PC-9 (cell line): ENCODE results near the gene IRF7.

Experiments used
- EZH2 ChIP-seq: fragments of 200-600 bp; sonication (generic); IDR thresholded peaks from 2 replicates; pipeline ENCODE4 v1.8.0; 2017; ENCODE audit warnings: antibody characterized with exemption, low read depth
- TF ChIP-seq, protein P1 (sequence below): fragments of 200-600 bp; sonication (generic); conservative IDR thresholded peaks from 2 replicates; pipeline ENCODE4 v1.6.1; 2017; ENCODE audit warnings: mixed run types, antibody characterized with exemption, mild to moderate bottlenecking, moderate library complexity

- TF ChIP-seq, protein P1, sequence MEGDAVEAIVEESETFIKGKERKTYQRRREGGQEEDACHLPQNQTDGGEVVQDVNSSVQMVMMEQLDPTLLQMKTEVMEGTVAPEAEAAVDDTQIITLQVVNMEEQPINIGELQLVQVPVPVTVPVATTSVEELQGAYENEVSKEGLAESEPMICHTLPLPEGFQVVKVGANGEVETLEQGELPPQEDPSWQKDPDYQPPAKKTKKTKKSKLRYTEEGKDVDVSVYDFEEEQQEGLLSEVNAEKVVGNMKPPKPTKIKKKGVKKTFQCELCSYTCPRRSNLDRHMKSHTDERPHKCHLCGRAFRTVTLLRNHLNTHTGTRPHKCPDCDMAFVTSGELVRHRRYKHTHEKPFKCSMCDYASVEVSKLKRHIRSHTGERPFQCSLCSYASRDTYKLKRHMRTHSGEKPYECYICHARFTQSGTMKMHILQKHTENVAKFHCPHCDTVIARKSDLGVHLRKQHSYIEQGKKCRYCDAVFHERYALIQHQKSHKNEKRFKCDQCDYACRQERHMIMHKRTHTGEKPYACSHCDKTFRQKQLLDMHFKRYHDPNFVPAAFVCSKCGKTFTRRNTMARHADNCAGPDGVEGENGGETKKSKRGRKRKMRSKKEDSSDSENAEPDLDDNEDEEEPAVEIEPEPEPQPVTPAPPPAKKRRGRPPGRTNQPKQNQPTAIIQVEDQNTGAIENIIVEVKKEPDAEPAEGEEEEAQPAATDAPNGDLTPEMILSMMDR: no peak
- TF ChIP-seq EZH2: no peak
Measured at GRCh38 chr11:624705-625635, 9.2 kb upstream of the IRF7 start, which contains the start of gene CDHR5.
